HFFc6 (cell line): Measurements from ENCODE around the gene TRIM33. TPM values are rescaled to one million over a fixed set of nuclear protein-coding genes. Genes with fewer than 3 reads are reported as not detected.
"Not testable (repeated sequence)": the region's sequence is repeated elsewhere in the genome, so short reads cannot be mapped to it uniquely, and the experiment has no call there.

Experiments used
- DNase-seq: peaks from one replicate; pipeline ENCODE4 v3.0.0-alpha.2; 2018
- H3K27ac Mint-ChIP-seq: 2 replicates; pipeline ENCODE4 v1.8.0; 2020; ENCODE audit warnings: mild to moderate bottlenecking, mixed read lengths
- H3K27me3 Mint-ChIP-seq: 2 replicates; pipeline ENCODE4 v1.8.0; 2021; ENCODE audit warnings: mild to moderate bottlenecking, moderate library complexity, mixed read lengths; ENCODE audit not compliant: insufficient read depth
- H3K36me3 Mint-ChIP-seq: 2 replicates; pipeline ENCODE4 v1.8.0; 2021; ENCODE audit warnings: low read depth, mixed read lengths
- H3K4me1 Mint-ChIP-seq: 2 replicates; pipeline ENCODE4 v1.8.0; 2020; ENCODE audit warnings: low read depth, mixed read lengths
- H3K4me3 Mint-ChIP-seq: 2 replicates; pipeline ENCODE4 v1.8.0; 2020; ENCODE audit warnings: mild to moderate bottlenecking, moderate library complexity, mixed read lengths
- H3K9me3 Mint-ChIP-seq: 2 replicates; pipeline ENCODE4 v1.8.0; 2020; ENCODE audit warnings: mild to moderate bottlenecking, mixed read lengths
- CTCF ChIP-seq: fragments of 200-600 bp; sonication (generic); IDR thresholded peaks from 2 replicates; pipeline ENCODE4 v1.5.0; 2021; ENCODE audit warnings: antibody characterized with exemption, mild to moderate bottlenecking
- total RNA-seq, 6 experiments: library from RNA; stranded (reverse); fragmentation: NEBNext Ultra II Directional; extraction: Animal tissue kit (Norgen Biotek cat#: 25700); gene quantifications; 2 replicates in 1 of 6; 3 replicates in 5 of 6; pipeline ENCODE4 v1.2.3, GENCODE V29; 2021

The TRIM33 gene
- total RNA-seq, 6 experiments from 2014 or later: 17.6 to 20.5 (median 19.3) TPM

GRCh38 chr1:114388432-114389003 lies 122.5 kb downstream of the TRIM33 start:
- no peak for TF ChIP-seq CTCF
- Mint-ChIP-seq H3K27me3 (0 out of 2 replicates have a peak, but pooled peaks cover 2% of the 10 kb centered on the region), H3K36me3 (peaks cover 30% of the 10 kb centered on the region), H3K9me3 (peaks cover 19% of the 10 kb centered on the region), H3K4me3 (no peak overlapping the region), H3K4me1 (no peaks in the 10 kb centered on the region), H3K27ac (no peak overlapping the region)
- DNase-seq: no peak

GRCh38 chr1:114387585-114387984 lies 123.4 kb downstream of the TRIM33 start:
- not testable (repeated sequence) for H3K4me1 Mint-ChIP-seq, DNase-seq, H3K27ac Mint-ChIP-seq, H3K4me3 Mint-ChIP-seq, H3K27me3 Mint-ChIP-seq
- Mint-ChIP-seq H3K36me3 (peaks cover 30% of the 10 kb centered on the region), H3K9me3 (peaks cover 19% of the 10 kb centered on the region)

- Mint-ChIP-seq H3K27ac (no peak overlapping the region), H3K9me3 (peaks cover 19% of the 10 kb centered on the region), H3K27me3 (0 out of 2 replicates have a peak, but pooled peaks cover 2% of the 10 kb centered on the region), H3K4me3 (no peak overlapping the region), H3K36me3 (peaks cover 26% of the 10 kb centered on the region), H3K4me1 (no peaks in the 10 kb centered on the region)
- no peak for TF ChIP-seq CTCF
- DNase-seq: no peak
Measured at GRCh38 chr1:114387010-114387360, 124.0 kb downstream of the TRIM33 start.

- no peak for TF ChIP-seq CTCF
- no peak for DNase-seq
- Mint-ChIP-seq H3K4me1 (no peaks in the 10 kb centered on the region), H3K4me3 (no peak overlapping the region), H3K36me3 (peaks cover 20% of the 10 kb centered on the region), H3K27me3 (peaks cover 2% of the 10 kb centered on the region; the same call in 1 of the 2 replicates), H3K27ac (no peak overlapping the region), H3K9me3 (peaks cover 19% of the 10 kb centered on the region)
Measured at GRCh38 chr1:114386129-114387009, 124.6 kb downstream of the TRIM33 start.

GRCh38 chr1:114384922-114385321 lies 126.1 kb downstream of the TRIM33 start:
- no peak for TF ChIP-seq CTCF
- H3K27me3 Mint-ChIP-seq: peaks cover 2% of the 10 kb centered on the region; the same call in 1 of the 2 replicates
- H3K4me1 Mint-ChIP-seq: no peaks in the 10 kb centered on the region
- DNase-seq: no peak
- H3K4me3 Mint-ChIP-seq: no peak overlapping the region
- peaks cover 16% of the 10 kb centered on the region for H3K36me3 Mint-ChIP-seq
- no peak overlapping the region for H3K27ac Mint-ChIP-seq
- peaks cover 19% of the 10 kb centered on the region for H3K9me3 Mint-ChIP-seq

GRCh38 chr1:114379987-114380386 lies 131.0 kb downstream of the TRIM33 start:
- Mint-ChIP-seq H3K36me3 (no peaks in the 10 kb centered on the region; the same call in 1 of the 2 replicates), H3K4me3 (no peak overlapping the region), H3K4me1 (no peaks in the 10 kb centered on the region), H3K27me3 (no peaks in the 10 kb centered on the region; the same call in 1 of the 2 replicates), H3K9me3 (peaks cover 7% of the 10 kb centered on the region; the same call in 1 of the 2 replicates), H3K27ac (no peak overlapping the region)
- TF ChIP-seq CTCF: no peak
- no peak for DNase-seq
